ENCODE measurements around the gene PTPRM. TPM values are rescaled to one million over a fixed set of nuclear protein-coding genes. Genes with fewer than 3 reads are reported as not detected.

Gene PTPRM
- total and polyA plus RNA-seq, 12 donors = 31.7 to 116 (median 61.2) TPM

DNA sequence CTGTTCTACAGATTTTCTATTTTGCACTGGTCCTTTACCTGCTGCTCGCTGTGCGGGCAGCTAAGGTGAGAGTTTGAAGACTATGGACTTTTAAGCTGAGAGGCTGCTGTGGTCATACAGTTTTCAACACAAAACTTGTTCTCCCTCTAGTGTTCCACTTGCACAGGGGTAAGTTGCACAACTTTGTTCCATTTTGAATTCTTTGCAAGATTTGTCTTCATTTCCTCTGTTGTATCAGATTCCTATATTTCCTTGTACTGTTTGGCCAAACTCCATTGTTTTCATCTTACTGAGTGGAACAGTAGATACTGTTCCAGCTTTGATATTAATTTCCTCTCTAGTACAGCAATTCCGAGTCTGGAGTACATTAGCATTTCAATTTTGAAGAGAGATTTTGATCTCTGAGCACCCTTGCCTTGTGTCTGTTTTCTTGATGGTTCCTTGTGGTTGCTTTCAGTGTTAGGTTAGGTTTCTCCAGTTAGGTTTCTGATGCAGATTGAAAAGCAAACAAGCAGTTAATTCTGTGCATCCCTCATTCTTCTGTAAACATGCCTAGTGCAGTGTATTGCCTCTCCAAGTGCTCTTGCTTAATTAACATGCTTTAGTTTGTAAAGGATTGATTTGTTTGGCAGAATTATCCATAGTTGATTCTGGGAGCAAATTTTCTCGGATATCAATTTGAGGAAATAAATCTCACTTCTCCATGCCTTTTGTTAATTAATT lies 188.8 kb downstream of the PTPRM start:
- TF ChIP-seq POLR2A (IDR thresholded peaks at IDR 0.05) = no peak
- TF ChIP-seq, protein P1, sequence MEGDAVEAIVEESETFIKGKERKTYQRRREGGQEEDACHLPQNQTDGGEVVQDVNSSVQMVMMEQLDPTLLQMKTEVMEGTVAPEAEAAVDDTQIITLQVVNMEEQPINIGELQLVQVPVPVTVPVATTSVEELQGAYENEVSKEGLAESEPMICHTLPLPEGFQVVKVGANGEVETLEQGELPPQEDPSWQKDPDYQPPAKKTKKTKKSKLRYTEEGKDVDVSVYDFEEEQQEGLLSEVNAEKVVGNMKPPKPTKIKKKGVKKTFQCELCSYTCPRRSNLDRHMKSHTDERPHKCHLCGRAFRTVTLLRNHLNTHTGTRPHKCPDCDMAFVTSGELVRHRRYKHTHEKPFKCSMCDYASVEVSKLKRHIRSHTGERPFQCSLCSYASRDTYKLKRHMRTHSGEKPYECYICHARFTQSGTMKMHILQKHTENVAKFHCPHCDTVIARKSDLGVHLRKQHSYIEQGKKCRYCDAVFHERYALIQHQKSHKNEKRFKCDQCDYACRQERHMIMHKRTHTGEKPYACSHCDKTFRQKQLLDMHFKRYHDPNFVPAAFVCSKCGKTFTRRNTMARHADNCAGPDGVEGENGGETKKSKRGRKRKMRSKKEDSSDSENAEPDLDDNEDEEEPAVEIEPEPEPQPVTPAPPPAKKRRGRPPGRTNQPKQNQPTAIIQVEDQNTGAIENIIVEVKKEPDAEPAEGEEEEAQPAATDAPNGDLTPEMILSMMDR (IDR thresholded peaks at IDR 0.05) = peak in 3 of 6 experiments; percentile 30 to 44 (median 32)
- H3K27me3 ChIP-seq = no peaks in the 10 kb centered on the region
- H3K4me1 ChIP-seq (replicated peaks in 1 of 2) = peaks cover 0 to 10% of the 10 kb centered on the region in 2 donors
- H3K4me3 ChIP-seq = no peak overlapping the region
- H3K27ac ChIP-seq = no peak overlapping the region
- no peaks in the 10 kb centered on the region for H3K9me3 ChIP-seq (replicated peaks in 1 of 3)
- 80 to 87% (median 86%) methylated on average over 4 of the region's 4 CpGs for WGBS, 4 donors
- no peaks in the 10 kb centered on the region for H3K36me3 ChIP-seq (replicated peaks in 1 of 2)
- DNase-seq = no peak
- intact Hi-C loops (cut with DNase I) = no loop called here

DNA sequence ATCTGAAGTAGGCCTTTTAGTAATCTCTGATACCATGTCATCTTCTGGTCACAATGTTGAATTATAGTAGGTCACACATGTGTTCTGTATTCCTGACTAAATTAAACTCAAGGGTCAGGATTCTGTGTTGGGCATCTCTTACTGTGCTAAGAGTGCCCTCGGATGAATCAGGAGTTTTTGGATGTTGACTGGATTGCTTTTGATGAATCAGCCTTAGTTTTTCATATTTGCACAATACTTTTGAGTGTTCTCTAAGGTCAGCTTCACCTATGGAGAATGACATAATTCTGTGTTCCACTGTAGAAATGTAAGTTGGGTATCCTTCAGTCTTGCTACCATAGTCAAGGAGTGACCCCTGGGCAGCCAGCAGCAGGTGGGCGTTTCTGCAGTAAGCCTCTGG lies 190.1 kb downstream of the PTPRM start:
- intact Hi-C loops (cut with DNase I) = no loop called here
- peaks cover 0 to 10% of the 10 kb centered on the region in 2 donors for H3K4me1 ChIP-seq (replicated peaks in 1 of 2)
- no peaks in the 10 kb centered on the region for H3K9me3 ChIP-seq (replicated peaks in 1 of 3)
- no peak for DNase-seq
- H3K4me3 ChIP-seq = no peak overlapping the region
- H3K27ac ChIP-seq = no peak overlapping the region
- no peaks in the 10 kb centered on the region for H3K36me3 ChIP-seq (replicated peaks in 1 of 2)
- TF ChIP-seq, protein P1 (IDR thresholded peaks at IDR 0.05) = no peak
- TF ChIP-seq POLR2A (IDR thresholded peaks at IDR 0.05) = no peak
- WGBS, 4 donors = 75 to 92% (median 83%) methylated on average over 2 of the region's 2 CpGs
- H3K27me3 ChIP-seq = no peaks in the 10 kb centered on the region

DNA sequence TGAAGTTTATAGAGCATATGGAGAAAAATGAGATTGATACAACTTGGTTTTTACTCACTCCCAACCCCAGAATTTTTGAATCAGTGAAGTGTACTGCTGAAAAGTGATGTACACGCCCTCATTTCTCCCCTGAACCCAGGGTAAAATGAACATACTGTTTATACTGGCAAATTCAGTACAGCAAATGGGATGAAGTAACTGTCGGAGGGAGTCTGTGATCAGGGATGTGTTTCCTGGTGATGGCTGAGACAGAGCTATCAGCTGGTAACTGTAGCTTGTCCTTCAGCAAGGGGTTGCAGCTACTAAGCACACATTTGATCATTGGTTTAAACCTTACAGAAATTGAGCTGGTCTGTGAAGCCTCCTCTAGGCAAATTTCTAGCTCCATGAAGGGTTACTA lies 191.6 kb downstream of the PTPRM start:
- no peak for TF ChIP-seq POLR2A (IDR thresholded peaks at IDR 0.05)
- TF ChIP-seq, protein P1 (IDR thresholded peaks at IDR 0.05) = no peak
- H3K27me3 ChIP-seq = no peaks in the 10 kb centered on the region
- H3K4me3 ChIP-seq = no peak overlapping the region
- no peaks in the 10 kb centered on the region for H3K36me3 ChIP-seq (replicated peaks in 1 of 2)
- H3K9me3 ChIP-seq (replicated peaks in 1 of 3) = no peaks in the 10 kb centered on the region
- WGBS, 4 donors = 54 to 60% (median 57%) methylated on average over 2 of the region's 2 CpGs
- no peak overlapping the region for H3K27ac ChIP-seq
- intact Hi-C loops (cut with DNase I) = no loop called here
- peaks cover 0 to 7% of the 10 kb centered on the region in 2 donors for H3K4me1 ChIP-seq (replicated peaks in 1 of 2)
- DNase-seq = no peak

DNA sequence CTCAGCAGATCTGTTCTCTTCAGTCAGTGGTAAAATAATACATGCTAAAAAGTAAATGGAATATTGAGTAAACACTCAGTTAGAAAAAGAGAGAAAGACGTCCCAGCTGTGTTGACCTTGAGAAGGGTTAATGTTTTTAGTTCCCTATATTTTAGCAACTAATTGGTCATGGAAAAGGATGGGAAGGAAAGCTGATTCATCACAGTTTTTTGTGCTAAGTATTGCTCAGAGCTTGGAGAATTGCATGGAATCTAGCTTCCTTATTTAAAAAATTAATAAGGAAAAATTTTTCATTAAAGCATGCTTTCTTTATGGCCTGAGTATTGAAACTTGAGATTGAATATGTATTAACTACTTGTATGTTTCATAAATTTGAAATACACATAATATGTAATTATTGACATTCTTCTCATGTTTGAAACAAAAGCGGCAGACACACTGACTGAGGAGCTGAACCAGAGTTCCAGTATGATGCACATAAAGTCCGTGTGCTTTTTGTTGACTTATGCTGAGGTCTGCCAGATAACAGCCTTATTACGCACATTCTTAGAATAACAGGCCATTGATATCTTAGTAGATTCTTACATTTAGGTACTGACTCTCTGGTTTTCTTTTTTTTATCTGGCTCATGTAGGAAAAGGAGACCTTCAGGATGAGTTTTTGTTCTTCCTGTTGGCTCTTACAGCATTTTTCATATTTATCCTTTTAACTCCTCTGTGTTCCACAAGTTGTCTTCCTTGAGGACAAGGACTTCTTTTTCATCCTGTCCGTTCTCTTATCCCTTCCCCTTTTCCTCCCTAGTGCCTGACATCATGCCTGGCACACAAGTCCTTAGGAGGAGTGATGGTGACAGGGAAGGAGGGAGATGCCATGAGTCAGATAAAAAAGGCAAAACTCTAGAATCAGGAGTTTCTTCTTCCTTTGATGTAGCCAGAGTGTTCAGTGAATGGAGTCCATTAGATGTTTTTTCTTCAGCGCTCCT lies 194.1 kb downstream of the PTPRM start:
- DNase-seq = no peak
- 72 to 80% (median 75%) methylated on average over 6 of the region's 6 CpGs for WGBS, 4 donors
- no peak overlapping the region for H3K4me3 ChIP-seq
- intact Hi-C loops (cut with DNase I) = no loop called here
- no peak for TF ChIP-seq POLR2A (IDR thresholded peaks at IDR 0.05)
- TF ChIP-seq, protein P1 (IDR thresholded peaks at IDR 0.05) = no peak
- H3K27ac ChIP-seq = no peak overlapping the region
- no peaks in the 10 kb centered on the region for H3K9me3 ChIP-seq (replicated peaks in 1 of 3)
- no peaks in the 10 kb centered on the region for H3K27me3 ChIP-seq
- H3K4me1 ChIP-seq (replicated peaks in 1 of 2) = no peaks in the 10 kb centered on the region
- H3K36me3 ChIP-seq (replicated peaks in 1 of 2) = no peaks in the 10 kb centered on the region
